GM18858 (cell line): ENCODE results near the gene GREB1L.

Experiments
- ATAC-seq: cut with Tn5 transposase; IDR thresholded peaks from one replicate; pipeline ENCODE4 v1.9.1; 2021; ENCODE audit not compliant: unreplicated experiment

The GREB1L gene

DNA sequence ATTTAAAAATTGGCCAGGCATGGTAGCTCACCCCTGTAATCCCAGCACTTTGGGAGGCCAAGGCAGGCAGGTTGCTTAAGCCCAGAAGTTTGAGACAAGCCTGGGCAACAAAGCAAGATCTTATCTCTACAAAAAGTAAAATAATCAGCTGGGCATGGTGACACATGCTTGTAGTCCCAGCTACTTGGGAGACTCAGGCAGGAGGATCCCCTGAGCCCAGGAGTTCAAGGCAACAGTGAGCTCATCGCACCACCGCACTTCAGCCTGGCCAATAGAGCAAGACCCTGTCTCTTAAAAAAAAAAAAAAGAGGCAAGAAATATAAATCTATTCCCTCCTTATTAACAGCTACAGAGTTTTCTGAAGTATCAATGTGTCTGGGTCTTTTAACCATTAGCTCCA lies 306.6 kb downstream of the GREB1L start:
- no peak for ATAC-seq

DNA sequence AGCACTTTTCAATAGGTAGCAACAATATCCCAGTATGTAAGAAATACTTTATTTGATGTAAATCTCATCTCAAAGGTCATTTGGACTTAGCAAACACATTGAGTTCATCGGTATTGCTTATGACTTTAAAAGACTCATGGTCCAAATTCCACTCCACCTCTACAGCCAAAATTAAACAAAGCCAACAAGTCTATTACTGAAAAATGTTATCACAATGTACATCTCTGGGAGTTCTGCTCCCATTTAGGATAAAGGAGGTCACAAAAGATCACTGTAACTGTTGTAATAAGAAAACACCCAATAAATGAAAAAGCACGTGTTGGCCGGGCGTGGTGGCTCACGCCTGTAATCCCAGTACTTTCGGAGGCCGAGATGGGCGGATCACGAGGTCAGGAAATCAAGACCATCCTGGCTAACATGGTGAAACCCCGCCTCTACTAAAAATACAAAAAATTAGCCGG lies 308.5 kb downstream of the GREB1L start:
- ATAC-seq: no peak

DNA sequence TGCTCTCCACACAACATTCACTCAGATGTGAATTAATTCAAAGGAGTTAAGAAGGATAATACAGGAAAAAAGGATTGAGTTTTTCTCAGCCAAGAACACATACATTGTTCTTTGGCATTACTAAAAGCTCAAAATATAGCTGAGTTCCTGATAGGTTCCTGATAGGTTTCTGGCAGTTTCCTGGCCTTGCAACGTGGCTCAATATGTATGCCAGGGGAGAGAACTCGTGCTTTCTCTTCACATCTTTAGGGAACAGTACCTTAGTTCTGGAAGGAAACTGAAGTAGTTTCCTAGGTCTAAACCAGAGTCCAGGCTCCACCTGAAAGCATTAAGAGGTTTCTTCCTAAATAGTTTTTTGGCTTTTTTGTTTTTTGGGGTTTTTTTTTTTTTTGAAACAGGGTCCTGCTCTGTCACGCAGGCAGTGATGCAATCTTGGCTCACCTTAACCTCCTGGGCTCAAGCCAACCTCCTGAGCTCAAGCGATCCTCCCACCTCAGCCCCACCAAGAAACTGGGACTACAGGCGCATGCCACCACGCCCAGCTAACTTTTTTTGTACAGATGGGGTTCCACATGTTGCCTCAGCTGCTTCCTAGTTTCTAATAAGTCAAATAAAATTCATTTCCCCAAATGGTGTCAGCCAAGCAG lies 315.7 kb downstream of the GREB1L start:
- ATAC-seq: no peak

DNA sequence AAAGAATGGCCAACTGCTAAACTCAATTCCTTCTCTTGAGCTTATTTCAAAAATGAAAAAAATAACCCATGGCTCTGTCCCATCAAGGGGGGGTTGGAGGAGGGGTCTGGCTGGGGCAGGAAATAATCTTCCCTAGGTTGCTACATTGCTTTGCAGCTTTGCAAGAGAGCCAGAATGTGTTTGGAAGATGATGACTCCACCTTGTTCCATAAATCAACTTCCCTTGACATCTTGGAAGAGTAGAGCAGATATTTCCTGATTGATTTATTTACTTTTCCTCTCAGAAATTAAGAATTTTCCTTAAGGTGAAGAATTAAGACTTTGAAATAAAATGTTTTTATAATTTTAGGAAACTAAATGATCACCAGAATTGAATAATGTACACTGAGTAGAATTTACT lies 317.2 kb downstream of the GREB1L start:
- no peak for ATAC-seq

DNA sequence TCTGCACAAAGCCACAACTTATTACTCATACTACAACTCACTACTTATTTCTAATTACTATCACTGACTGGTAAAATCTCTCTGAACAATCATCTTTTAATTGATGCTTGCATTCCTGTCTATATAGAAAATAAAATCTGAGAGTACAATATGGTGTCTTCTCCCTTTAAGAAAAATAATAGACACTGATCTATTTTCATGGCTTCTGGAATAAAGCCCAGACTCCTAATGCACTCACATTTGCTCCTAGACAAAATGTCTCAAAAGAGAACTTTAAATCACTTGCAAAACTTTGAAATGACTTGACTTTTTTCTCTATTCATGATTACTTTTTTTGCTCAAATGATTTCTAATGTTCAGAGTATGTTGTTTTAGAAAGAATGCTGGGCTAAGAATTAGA lies 329.7 kb downstream of the GREB1L start:
- ATAC-seq: no peak
